Astrocyte (in vitro differentiated cells and primary cell): ENCODE results near the gene CTNNBIP1. TPM values are rescaled to one million over a fixed set of nuclear protein-coding genes. Genes with fewer than 3 reads are reported as not detected.
"Not testable (repeated sequence)": the region's sequence is repeated elsewhere in the genome, so short reads cannot be mapped to it uniquely, and the experiment has no call there.

Experiments
- DNase-seq: peaks from one replicate; pipeline ENCODE4 v3.0.0-alpha.2; 2010; ENCODE audit warnings: low read depth
- FAIRE-seq: peaks from 2 replicates; lab custom pipeline; 2011; peaks lifted over from hg19 to GRCh38; lab: Jason Lieb, UNC
- H2AFZ ChIP-seq: 2 replicates; pipeline ENCODE4 v1.6.0; 2012; ENCODE audit warnings: low read depth, low read length, inconsistent platforms
- H3K27ac ChIP-seq: 2 replicates; pipeline ENCODE4 v1.5.1; 2011; ENCODE audit warnings: low read depth, low read length, inconsistent platforms
- H3K27me3 ChIP-seq: 2 replicates; pipeline ENCODE4 v1.6.0; 2011; ENCODE audit warnings: low read length, inconsistent platforms; ENCODE audit not compliant: insufficient read depth
- H3K36me3 ChIP-seq: 2 replicates; pipeline ENCODE4 v1.5.1; 2011; ENCODE audit warnings: low read length, inconsistent platforms; ENCODE audit not compliant: insufficient read depth
- H3K4me1 ChIP-seq: 2 replicates; pipeline ENCODE4 v1.5.1; 2011; ENCODE audit warnings: low read length, inconsistent platforms; ENCODE audit not compliant: insufficient read depth
- H3K4me2 ChIP-seq: 2 replicates; pipeline ENCODE4 v1.6.0; 2012; ENCODE audit warnings: low read length, inconsistent platforms
- H3K4me3 ChIP-seq: 2 replicates; pipeline ENCODE4 v1.5.1; 2011; ENCODE audit warnings: low read depth, mild to moderate bottlenecking, low read length, inconsistent platforms; ENCODE audit not compliant: insufficient read depth
- H3K79me2 ChIP-seq: 2 replicates; pipeline ENCODE4 v1.6.0; 2012; ENCODE audit warnings: mild to moderate bottlenecking, low read length, inconsistent platforms; ENCODE audit not compliant: insufficient read depth
- H3K9ac ChIP-seq: 2 replicates; pipeline ENCODE4 v1.6.0; 2012; ENCODE audit warnings: mild to moderate bottlenecking, low read length, inconsistent platforms
- H3K9me3 ChIP-seq: 2 replicates; pipeline ENCODE4 v1.5.1; 2012; ENCODE audit warnings: low read depth, mild to moderate bottlenecking, low read length, inconsistent platforms; ENCODE audit not compliant: insufficient read depth
- H4K20me1 ChIP-seq: 2 replicates; pipeline ENCODE4 v1.6.0; 2012; ENCODE audit warnings: low read length, inconsistent platforms; ENCODE audit not compliant: insufficient read depth
- H3K27ac Mint-ChIP-seq: one replicate; pipeline ENCODE4 v1.8.0; 2021; ENCODE audit warnings: mild to moderate bottlenecking, mixed read lengths; ENCODE audit not compliant: unreplicated experiment
- H3K27me3 Mint-ChIP-seq: one replicate; pipeline ENCODE4 v1.8.0; 2021; ENCODE audit warnings: low read depth, mixed read lengths; ENCODE audit not compliant: unreplicated experiment
- H3K36me3 Mint-ChIP-seq: one replicate; pipeline ENCODE4 v1.8.0; 2021; ENCODE audit warnings: low read depth, mixed read lengths; ENCODE audit not compliant: unreplicated experiment
- H3K4me1 Mint-ChIP-seq: one replicate; pipeline ENCODE4 v1.8.0; 2021; ENCODE audit warnings: low read depth, mixed read lengths; ENCODE audit not compliant: unreplicated experiment
- H3K4me3 Mint-ChIP-seq: one replicate; pipeline ENCODE4 v1.8.0; 2021; ENCODE audit warnings: mild to moderate bottlenecking, moderate library complexity, mixed read lengths; ENCODE audit not compliant: unreplicated experiment
- H3K9me3 Mint-ChIP-seq: one replicate; pipeline ENCODE4 v1.8.0; 2021; ENCODE audit warnings: mild to moderate bottlenecking, mixed read lengths; ENCODE audit not compliant: unreplicated experiment
- CTCF ChIP-seq: IDR thresholded peaks from 2 replicates; pipeline ENCODE4 v1.5.1; 2011; ENCODE audit warnings: low read depth, mild to moderate bottlenecking, inconsistent platforms, low read length, moderate library complexity; ENCODE audit not compliant: insufficient read depth
- EZH2 ChIP-seq: IDR thresholded peaks from 2 replicates; pipeline ENCODE4 v1.6.1; 2012; ENCODE audit warnings: mild to moderate bottlenecking, low read length, inconsistent platforms; ENCODE audit not compliant: insufficient read depth
- total RNA-seq: library from RNA; stranded (reverse); gene quantifications from 2 replicates; pipeline ENCODE4 v1.2.1, GENCODE V29; 2021

CTNNBIP1 gene
- total RNA-seq, 1 donor from 2014 or later, result 53.7 TPM

GRCh38 chr1:9920606-9921005 lies 10.5 kb upstream of the CTNNBIP1 start:
- no peaks in the 10 kb centered on the region for H3K27me3 ChIP-seq
- Mint-ChIP-seq H3K9me3 (no peaks in the 10 kb centered on the region), H3K4me1 (peaks cover 11% of the 10 kb centered on the region), H3K27me3 (no peaks in the 10 kb centered on the region), H3K4me3 (no peak overlapping the region), H3K36me3 (peaks cover 2% of the 10 kb centered on the region), H3K27ac (no peak overlapping the region)
- H3K9ac ChIP-seq, result no peak overlapping the region
- no peak overlapping the region for H3K4me3 ChIP-seq
- no peak for TF ChIP-seq CTCF
- no peak for TF ChIP-seq EZH2
- no peaks in the 10 kb centered on the region for H3K9me3 ChIP-seq
- no peaks in the 10 kb centered on the region for H3K79me2 ChIP-seq
- H3K4me2 ChIP-seq, result no peak overlapping the region
- no peaks in the 10 kb centered on the region for H3K4me1 ChIP-seq
- no peak overlapping the region for H2AFZ ChIP-seq
- no peak overlapping the region for H3K27ac ChIP-seq
- DNase-seq (no peak), FAIRE-seq (no peak)
- no peaks in the 10 kb centered on the region for H3K36me3 ChIP-seq
- H4K20me1 ChIP-seq, result no peaks in the 10 kb centered on the region

GRCh38 chr1:9917901-9918300 lies 7.8 kb upstream of the CTNNBIP1 start:
- H3K27ac Mint-ChIP-seq, result no peak overlapping the region

GRCh38 chr1:9917495-9917894 lies 7.4 kb upstream of the CTNNBIP1 start:
- not testable (repeated sequence) for H3K4me3 ChIP-seq, H3K36me3 ChIP-seq, H3K27ac Mint-ChIP-seq, H3K27me3 ChIP-seq, H3K36me3 Mint-ChIP-seq, FAIRE-seq, DNase-seq, H3K4me1 Mint-ChIP-seq, H3K27ac ChIP-seq, H3K9me3 Mint-ChIP-seq, H3K4me2 ChIP-seq, H3K9me3 ChIP-seq, H2AFZ ChIP-seq, H3K4me3 Mint-ChIP-seq, H3K27me3 Mint-ChIP-seq, H3K79me2 ChIP-seq, H3K4me1 ChIP-seq, H4K20me1 ChIP-seq, H3K9ac ChIP-seq

More at GRCh38 chr1:9917901-9918300, 7.8 kb upstream of the CTNNBIP1 start:
- Histone ChIP-seq H3K4me1 (no peaks in the 10 kb centered on the region), H3K4me2 (no peak overlapping the region), H3K9me3 (no peaks in the 10 kb centered on the region), H3K27me3 (no peaks in the 10 kb centered on the region), H3K27ac (no peak overlapping the region), H3K4me3 (no peak overlapping the region), H3K9ac (no peak overlapping the region), H3K36me3 (no peaks in the 10 kb centered on the region), H4K20me1 (no peaks in the 10 kb centered on the region), H2AFZ (no peak overlapping the region), H3K79me2 (no peaks in the 10 kb centered on the region)
- no peaks in the 10 kb centered on the region for H3K36me3 Mint-ChIP-seq
- no peak overlapping the region for H3K4me3 Mint-ChIP-seq
- no peaks in the 10 kb centered on the region for H3K27me3 Mint-ChIP-seq
- TF ChIP-seq CTCF (no peak), EZH2 (no peak)
- no peak for FAIRE-seq
- no peak for DNase-seq
- H3K9me3 Mint-ChIP-seq, result no peaks in the 10 kb centered on the region
- H3K4me1 Mint-ChIP-seq, result peaks cover 9% of the 10 kb centered on the region
